ENCODE measurements around the gene CRB3. TPM values are rescaled to one million over a fixed set of nuclear protein-coding genes. Genes with fewer than 3 reads are reported as not detected.

CRB3 gene
- total RNA-seq, 1 donor from 2014 or later, result not detected

- no peak overlapping the region for H3K4me3 ChIP-seq
Measured at GRCh38 chr19:6450166-6450565, 13.9 kb upstream of the CRB3 start.

GRCh38 chr19:6451583-6452222, 12.4 kb upstream of the CRB3 start:
- intact Hi-C loops (cut with micrococcal nuclease), result no loop called here
- DNase-seq, result no peak

More at GRCh38 chr19:6450166-6450565, 13.9 kb upstream of the CRB3 start:
- peaks cover 61% of the 10 kb centered on the region for H3K36me3 ChIP-seq
- H3K27me3 ChIP-seq (ENCODE audit: low read depth), result no peaks in the 10 kb centered on the region
- H3K27ac ChIP-seq (replicated peaks), result no peak overlapping the region
- H3K9me3 ChIP-seq (replicated peaks), result peaks cover 38% of the 10 kb centered on the region
- DNase-seq, result no peak
- no peaks in the 10 kb centered on the region for H3K4me1 ChIP-seq
- intact Hi-C loops (cut with micrococcal nuclease), result no loop called here
- TF ChIP-seq CTCF (IDR thresholded peaks at IDR 0.05; ENCODE audit: borderline replicate concordance), result no peak

GRCh38 chr19:6452223-6452614, 11.9 kb upstream of the CRB3 start:
- intact Hi-C loops (cut with micrococcal nuclease), result no loop called here
- Histone ChIP-seq H3K4me1 (no peaks in the 10 kb centered on the region), H3K36me3 (peaks cover 57% of the 10 kb centered on the region), H3K27ac (replicated peaks) (no peak overlapping the region), H3K9me3 (replicated peaks) (peaks cover 21% of the 10 kb centered on the region), H3K4me3 (no peak overlapping the region), H3K27me3 (ENCODE audit: low read depth) (no peaks in the 10 kb centered on the region)
- DNase-seq, result no peak
- no peak for TF ChIP-seq CTCF (IDR thresholded peaks at IDR 0.05; ENCODE audit: borderline replicate concordance)

More at GRCh38 chr19:6451583-6452222, 12.4 kb upstream of the CRB3 start:
- TF ChIP-seq CTCF (IDR thresholded peaks at IDR 0.05; ENCODE audit: borderline replicate concordance), result no peak
- peaks cover 60% of the 10 kb centered on the region for H3K36me3 ChIP-seq
- no peak overlapping the region for H3K4me3 ChIP-seq
- H3K9me3 ChIP-seq (replicated peaks), result peaks cover 23% of the 10 kb centered on the region
- H3K4me1 ChIP-seq, result no peaks in the 10 kb centered on the region
- H3K27ac ChIP-seq (replicated peaks), result no peak overlapping the region
- no peaks in the 10 kb centered on the region for H3K27me3 ChIP-seq (ENCODE audit: low read depth)

GRCh38 chr19:6452899-6453298, 11.2 kb upstream of the CRB3 start:
- Histone ChIP-seq H3K27ac (replicated peaks) (no peak overlapping the region), H3K27me3 (ENCODE audit: low read depth) (no peaks in the 10 kb centered on the region), H3K9me3 (replicated peaks) (peaks cover 21% of the 10 kb centered on the region), H3K36me3 (peaks cover 54% of the 10 kb centered on the region), H3K4me1 (peaks cover 1% of the 10 kb centered on the region), H3K4me3 (no peak overlapping the region)
- DNase-seq, result no peak
- intact Hi-C loops (cut with micrococcal nuclease), result no loop called here
- no peak for TF ChIP-seq CTCF (IDR thresholded peaks at IDR 0.05; ENCODE audit: borderline replicate concordance)

GRCh38 chr19:6453951-6454565, 10.0 kb upstream of the CRB3 start:
- no peak for DNase-seq
- Histone ChIP-seq H3K4me1 (peaks cover 13% of the 10 kb centered on the region), H3K27ac (replicated peaks) (no peak overlapping the region), H3K4me3 (no peak overlapping the region), H3K36me3 (peaks cover 54% of the 10 kb centered on the region), H3K27me3 (ENCODE audit: low read depth) (no peaks in the 10 kb centered on the region), H3K9me3 (replicated peaks) (peaks cover 21% of the 10 kb centered on the region)
- TF ChIP-seq CTCF (IDR thresholded peaks at IDR 0.05; ENCODE audit: borderline replicate concordance), result no peak
- intact Hi-C loops (cut with micrococcal nuclease), result no loop called here

Data from left ventricle myocardium inferior (tissue), 1 donor.